GM18517 (cell line): ENCODE measurements around the gene RCBTB2.

Experiments
- ATAC-seq: cut with Tn5 transposase; IDR thresholded peaks from one replicate; pipeline ENCODE4 v1.9.1; 2021; ENCODE audit warnings: mild to moderate bottlenecking, moderate library complexity; ENCODE audit not compliant: unreplicated experiment

The RCBTB2 gene

DNA sequence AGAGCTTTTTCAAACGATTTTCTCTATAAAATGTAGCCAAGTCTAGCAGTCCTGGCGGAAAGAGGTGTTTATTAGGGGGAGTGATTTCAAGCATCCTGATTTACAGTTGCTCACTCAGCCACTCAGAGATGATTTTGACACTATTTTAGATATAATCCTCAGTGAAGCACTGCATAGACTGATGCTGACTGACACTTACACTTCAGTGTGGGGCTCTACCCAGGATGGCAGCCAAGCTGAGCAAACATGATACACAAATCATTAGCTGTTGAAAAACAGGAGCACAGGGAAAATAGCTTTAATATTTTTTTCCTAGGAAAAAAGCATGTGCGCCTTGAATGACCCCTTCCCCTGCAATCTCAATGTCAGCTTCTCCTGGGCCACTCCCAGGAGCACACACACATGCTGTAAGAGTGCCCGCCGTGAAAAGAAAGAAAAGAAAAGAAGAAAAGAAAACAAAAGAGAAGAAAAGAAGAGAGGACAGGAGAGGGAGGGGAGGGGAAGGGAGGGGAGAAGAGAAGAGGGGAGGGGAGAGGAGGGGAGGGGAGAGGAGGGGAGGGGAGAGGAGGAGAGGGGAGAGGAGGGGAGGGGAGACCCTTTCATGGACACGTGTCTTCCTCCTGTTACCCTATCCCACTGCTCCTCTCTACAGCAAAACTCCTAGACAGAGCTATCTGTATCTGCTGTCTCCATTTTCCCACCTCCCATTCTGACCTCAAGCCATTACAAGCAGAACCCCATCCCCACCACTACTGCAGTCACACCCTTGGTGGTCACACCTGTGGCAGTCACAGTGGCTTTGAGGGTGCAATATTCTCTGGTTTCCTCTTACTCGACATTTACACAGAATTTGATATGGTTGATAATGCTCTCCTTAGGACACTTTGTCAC lies 36.4 kb downstream of the RCBTB2 start:
- ATAC-seq = no peak

DNA sequence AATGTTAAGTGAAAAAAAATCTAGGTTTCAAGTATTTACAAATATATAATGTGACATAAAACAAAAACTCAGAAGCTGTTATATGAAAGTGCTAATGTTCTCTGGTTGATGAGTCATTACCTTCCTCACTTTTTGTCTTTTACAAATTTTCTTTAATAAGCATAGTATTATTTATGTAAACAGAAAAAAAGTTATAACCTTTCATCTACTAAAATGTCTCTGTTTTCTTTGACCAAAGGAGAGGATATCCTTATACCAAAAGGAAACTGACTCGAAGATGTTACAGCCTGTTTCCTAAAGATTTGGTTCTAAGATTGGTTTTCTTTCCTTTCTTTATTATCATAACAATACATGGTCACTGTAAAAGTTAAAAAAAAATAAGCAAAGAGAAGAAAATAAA lies 38.0 kb downstream of the RCBTB2 start:
- ATAC-seq = no peak

DNA sequence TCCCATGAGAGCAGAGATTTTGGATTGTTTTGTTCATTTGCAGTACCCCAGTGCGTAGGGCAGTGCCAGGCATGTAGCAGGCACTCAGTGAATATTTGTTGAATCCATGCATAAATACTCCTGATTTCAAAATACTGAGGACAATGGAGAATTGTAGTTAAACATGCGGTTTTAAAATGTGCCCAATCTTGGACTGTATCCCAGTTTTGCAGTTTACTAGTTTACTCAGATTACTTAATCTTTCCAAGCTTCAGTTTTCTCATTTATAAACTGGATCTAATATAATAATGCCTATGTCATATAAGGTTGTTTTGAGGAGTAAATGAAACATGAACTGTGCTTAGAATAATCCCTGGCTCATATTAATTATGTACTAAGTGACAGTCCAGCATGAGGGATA lies 39.0 kb downstream of the RCBTB2 start:
- ATAC-seq = no peak

DNA sequence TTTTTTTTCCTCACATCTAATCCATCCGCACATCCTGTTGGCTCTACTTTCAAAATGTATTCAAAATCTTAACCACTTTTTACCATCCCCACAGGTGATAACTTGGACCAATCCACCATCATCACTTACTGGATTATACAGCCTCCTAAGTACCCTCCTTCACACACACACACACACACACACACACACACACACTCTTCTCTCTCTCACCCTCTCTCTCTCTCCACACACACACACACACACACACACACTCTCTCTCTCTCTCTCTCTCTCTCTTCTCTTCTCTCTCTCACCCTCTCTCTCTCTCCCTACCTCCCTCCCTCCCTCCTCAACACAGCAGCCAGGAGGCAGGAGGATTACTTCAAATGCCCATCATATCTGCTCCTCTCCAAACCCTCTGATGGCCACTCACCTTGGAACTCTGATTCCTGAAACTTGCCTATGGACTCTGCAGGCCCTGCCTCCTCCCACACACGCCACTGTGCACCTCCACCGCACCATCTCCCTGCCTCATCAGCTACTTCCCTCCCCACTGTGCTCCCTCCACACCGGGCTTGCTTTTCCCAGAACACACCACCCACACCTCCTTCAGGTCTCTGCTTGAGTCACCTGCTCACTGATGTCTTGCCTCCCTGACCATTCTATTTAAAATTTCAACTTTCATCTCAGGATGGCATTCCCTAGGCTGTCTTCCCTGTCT lies 39.7 kb downstream of the RCBTB2 start:
- no peak for ATAC-seq

DNA sequence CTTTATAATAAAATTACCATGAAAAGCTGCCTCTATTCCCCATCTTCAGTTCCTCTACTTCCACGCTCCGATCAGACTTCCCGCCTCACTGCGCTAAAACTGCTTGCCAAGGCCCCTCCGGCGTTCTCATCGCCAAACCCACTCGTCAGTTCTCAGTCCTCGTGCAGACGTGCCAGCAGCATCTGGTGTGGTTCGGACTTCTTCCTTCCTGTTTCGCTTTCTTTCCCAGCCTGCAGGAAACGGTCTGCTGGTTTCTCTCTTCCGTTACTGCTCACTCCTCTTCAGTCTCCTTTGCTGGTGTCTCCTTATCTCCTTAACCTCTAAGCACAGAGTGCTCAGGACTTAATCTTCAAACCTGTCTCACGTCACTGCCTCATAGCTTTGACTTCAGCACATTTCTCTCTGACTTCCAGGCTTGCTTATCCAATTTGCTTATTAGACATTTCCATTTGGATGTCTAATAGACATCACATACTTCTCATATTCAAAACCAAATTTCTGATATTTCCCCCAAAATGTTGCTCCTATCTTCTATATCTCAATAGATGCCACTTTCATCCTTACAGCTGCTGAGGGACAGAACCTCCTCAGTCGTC lies 40.3 kb downstream of the RCBTB2 start:
- peak; percentile 79 for ATAC-seq

DNA sequence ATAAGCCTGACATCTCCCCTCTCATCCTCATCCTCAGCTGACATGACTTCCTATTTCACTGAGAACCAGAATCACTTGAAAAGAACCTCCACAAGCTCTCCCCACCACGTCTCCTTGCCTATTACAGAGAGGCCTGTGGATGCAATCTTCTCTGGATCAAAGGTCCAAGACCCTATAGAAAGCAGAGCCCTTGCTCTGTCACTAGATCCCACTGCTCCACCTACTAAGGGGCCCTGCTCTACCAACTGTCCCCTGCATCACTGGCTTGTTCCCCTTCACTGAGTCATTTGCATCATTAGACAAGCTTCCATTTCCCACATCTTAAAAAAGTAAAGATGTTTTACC lies 40.8 kb downstream of the RCBTB2 start:
- peak; percentile 44 for ATAC-seq

DNA sequence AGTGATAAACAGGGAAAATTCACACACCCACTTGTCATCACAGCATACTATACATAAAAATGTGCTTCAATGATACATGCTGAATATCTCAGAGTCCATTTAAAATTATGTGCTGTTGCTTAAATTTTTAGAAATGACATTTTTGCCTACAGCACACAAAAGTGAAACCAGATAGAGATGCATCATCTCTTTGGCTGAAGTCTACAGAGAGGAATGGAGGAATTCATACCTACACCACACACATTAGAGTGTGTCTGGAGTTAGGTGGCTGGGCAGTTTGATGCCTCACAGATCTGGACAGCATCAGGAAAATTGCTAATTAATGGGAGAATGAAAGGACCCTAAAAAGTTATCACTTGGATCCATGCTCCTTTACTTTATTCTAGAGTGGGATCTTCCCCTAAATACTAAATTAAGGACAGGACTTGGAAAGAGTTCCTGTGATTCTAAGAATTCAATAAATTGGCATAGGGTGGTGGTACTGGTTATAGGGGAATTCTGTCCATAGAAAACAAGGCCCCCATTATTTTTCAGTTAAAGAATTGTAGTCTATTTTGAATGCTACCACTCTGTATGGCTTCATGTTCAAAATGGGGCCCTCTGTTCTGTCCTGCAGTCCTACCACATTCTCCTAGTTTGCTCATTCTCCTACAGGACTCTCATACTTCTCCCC lies 41.3 kb downstream of the RCBTB2 start:
- ATAC-seq = no peak

DNA sequence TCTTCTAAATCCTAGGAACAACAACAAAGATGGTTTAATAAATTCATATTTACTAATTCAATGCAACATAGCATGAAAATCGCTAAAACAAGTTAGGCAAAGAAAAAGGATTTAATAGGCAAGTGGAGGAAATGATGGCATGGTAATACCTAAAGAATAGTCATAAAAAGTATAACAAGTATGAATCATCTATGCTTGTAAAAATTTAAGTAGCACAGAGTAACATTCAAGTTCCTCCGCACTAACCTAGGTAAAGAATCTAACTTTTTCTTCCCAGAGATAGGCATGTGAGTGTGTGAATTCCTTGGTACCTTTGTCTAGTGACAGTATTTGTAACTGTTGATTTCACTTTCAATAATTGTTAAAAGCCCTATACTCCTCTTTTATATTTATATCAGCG lies 42.6 kb downstream of the RCBTB2 start:
- ATAC-seq = no peak

DNA sequence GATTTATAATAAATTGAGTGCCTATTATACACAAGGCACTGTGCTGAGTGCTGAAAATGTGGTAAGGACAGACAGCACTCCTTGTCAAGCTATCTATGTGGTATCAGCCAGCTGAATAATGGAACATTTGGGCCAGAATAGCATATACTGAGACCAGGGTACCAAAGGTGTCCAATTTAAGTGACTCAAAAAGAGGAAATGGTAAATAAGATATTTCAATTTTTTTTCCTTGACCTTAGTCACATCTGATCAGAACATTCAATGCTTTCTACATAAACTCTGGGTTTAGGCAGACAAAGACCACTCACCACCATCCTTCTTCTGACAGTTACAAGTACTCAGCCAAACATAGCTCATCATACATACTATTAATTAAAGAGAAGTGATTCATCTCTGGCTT lies 43.2 kb downstream of the RCBTB2 start:
- no peak for ATAC-seq

DNA sequence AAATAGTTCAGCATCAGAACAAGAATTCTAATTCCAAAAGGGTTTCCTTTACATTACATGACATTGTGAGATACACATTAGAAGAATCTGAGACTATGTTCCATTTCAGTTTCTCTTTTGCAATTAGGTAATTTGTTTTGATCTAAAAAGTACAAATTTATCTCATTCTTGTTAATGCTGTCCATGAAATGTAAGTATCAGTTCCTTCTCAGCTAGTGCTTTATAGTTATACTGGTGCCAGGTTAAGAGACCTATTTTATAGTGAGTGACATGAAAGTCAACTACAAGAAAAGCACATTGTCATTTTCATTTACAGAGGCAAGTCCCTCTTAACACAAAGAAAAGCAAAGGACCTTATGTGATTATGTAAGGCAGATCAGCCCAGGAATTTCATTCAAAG lies 43.9 kb downstream of the RCBTB2 start:
- no peak for ATAC-seq

DNA sequence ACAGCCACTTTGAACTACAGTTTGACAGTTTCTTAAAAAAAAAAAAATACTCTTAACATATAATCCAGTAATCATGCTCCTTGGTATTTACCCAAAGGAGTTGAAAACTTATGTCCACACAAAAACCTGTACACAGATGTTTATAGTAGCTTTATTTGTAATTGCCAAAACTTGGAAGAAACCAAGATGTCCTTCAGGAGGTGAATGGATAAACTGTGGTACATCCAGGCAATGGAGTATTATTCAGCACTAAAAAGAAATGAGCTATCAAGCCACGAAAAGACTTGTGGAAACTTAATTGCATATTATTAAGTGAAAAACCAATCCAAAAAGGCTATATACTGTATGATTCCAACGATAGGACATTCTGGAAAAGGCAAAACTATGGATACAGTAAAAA lies 44.9 kb downstream of the RCBTB2 start:
- ATAC-seq = no peak

DNA sequence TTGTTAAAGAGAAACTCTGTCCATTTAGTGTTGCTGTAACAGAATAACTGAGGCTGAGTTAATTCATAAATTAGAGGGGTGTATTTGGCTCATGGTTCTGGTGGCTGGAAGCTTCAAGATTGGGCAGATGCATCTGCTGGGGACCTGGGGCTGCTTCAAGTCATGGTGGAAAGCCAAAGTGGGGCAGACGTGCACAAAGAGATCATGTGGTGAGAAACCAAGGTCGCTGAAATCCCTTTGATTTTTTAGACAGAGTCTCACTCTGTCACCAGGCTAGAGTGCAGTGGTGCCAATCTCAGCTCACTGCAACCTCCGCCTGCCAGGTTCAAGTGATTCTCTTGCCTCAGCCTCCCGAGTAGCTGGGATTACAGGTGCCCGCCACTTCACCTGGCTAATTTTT lies 46.0 kb downstream of the RCBTB2 start:
- no peak for ATAC-seq

DNA sequence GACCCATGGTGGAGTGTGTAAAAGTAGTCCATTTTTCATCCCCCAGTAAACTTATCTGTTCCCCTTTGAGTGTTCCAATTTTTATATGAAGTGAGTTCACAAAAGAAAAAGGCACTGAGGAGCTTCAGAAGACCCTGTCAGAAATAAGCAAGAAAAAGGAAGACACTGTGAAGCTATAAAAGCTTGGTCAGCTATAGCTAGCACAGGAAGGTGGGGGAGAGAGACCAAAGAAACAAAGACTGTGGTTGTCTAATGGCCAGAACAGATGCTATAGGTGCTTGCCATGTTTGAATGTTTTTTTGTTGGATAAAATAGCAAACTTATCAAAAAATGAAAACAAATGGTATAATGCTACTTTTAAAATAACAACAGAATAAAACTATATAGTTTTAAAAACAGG lies 46.5 kb downstream of the RCBTB2 start:
- no peak for ATAC-seq

DNA sequence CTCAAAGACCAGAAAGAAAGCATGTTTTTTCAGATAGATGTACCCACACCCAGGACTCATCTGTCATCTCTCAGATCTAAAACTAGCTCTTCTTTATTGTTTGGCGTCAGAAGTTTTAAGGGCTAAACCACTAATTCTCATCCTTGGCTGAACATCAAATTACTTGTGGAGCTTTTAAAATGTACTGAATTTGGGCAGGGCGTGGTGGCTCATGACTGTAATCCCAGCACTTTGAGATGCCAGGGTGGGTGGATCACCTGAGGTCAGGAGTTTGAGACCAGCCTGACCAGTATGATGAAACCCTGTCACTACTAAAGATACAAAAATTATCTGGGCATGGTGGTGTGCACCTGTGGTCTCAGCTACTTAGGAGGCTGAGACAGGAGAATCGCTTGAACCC lies 47.4 kb downstream of the RCBTB2 start:
- ATAC-seq = no peak

DNA sequence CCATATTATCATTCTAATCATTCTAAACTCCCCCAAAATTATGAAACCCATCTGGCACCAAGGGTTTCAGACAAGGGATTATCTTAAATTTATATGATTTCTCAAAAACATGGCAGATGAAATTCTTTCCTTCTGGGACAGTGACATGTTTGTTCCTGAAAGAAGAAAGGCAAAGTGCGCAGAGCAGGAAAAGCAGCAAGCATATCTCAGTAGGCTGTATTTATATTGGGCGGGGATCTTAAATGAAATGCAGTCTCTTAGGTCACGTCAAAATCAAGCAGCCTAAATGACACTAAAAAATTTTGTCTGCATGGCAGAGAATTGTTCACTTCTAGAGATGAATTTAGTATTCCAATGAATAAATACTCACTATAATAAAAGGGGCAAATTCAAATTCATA lies 49.3 kb downstream of the RCBTB2 start:
- no peak for ATAC-seq

DNA sequence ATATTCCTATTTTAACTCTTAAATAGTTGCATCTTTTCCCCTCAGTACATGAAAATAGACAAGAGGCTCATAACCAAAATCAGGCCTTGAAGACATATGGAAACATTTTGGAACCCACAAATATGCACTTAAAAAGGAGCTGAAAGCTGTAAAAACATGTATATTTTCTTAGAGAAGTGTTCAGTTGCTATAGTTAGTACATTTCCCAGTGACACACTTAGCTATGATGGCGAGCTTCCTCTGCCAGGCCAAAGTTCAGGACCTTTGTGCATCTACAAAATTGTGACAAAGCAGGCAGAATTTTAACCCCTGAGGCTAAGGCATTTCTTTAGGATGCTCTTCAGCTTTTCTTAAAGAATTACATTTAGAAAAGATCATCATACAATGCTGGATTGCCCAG lies 54.5 kb downstream of the RCBTB2 start:
- no peak for ATAC-seq

DNA sequence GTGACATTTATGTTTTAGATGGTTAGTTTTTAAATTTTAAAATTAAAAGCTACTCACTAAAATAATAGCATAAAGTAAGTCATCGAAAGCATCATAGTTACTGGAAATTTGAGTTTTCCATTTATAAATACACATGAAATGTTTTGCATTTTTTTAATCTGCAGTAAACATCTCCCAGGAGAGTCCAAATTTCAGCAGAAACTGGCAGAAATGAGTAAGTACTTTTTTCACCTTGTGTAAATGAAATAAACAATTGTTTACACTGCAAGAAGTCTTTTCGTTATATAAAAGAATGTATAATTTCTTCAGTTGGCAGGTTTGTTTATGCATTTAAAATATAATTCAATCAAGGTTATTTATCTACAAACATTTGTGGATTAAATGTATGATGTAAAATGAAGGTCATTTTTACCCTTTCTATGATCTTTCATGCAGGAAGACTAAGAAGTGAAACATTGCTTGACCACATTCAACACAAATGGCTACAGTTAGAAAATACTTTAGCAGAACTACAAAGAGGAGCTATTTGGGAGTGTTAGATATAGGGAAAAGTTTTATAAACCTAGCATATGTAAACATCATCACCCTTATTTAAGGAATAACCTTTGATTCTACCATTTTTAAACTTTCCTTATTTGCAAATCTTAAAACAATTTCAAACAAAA lies 55.6 kb downstream of the RCBTB2 start:
- peak; percentile 69 for ATAC-seq

DNA sequence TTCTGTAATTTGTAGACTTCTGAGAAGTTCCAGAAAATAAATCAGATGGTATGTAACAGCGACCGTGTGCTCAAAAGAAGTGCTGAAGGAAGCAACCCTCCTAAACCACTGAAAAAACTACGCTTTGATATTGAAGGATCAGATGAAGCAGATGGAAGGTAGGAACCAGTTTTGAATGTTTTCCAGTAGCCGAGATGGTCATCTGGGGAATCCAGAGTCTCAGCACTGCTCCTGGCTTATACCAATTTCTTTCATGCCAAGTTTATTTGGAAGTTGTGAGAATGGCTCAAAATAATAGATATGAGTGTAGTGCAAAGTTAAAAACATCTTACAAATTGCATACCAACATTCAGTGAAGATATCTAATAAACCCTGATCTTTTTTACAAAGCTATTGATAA lies 56.2 kb downstream of the RCBTB2 start:
- no peak for ATAC-seq

DNA sequence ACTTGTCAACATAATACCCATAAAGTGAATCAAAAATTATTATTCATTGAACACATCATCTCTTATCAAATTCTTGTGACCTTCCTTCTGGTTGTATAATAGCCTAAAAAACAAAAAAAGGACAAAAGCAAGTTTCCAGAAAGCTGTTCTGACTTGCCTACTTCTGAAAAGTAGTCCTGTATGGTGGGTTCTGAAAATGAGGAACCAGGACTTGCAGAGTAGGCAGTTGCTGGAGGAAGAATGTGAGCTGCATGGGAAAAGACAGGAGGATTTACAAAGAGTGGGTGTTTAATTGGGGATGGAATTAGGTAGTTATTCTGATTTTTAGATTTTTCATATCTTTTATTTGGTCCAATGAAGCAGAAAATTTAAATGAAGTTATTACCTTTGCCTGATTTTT lies 56.7 kb downstream of the RCBTB2 start:
- ATAC-seq = no peak

DNA sequence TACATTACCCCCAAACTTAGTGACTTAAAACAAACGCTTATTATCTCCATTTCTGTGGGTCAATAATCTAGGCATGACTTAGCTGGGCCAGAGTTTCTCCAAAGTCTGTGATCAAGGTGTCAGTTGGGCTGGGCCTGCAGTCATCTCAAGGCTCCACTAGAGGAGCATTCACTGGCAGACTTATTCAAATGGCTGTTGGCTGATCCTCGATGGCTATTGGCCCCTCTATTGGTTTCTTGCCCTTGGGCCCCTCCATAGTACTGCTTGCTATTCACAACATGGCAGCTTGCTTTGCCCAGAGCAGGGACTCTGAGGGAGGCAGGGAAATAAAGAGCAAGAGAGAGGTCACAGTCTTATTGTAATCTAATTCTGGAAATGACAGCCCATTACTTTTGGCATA lies 57.6 kb downstream of the RCBTB2 start:
- ATAC-seq = no peak

DNA sequence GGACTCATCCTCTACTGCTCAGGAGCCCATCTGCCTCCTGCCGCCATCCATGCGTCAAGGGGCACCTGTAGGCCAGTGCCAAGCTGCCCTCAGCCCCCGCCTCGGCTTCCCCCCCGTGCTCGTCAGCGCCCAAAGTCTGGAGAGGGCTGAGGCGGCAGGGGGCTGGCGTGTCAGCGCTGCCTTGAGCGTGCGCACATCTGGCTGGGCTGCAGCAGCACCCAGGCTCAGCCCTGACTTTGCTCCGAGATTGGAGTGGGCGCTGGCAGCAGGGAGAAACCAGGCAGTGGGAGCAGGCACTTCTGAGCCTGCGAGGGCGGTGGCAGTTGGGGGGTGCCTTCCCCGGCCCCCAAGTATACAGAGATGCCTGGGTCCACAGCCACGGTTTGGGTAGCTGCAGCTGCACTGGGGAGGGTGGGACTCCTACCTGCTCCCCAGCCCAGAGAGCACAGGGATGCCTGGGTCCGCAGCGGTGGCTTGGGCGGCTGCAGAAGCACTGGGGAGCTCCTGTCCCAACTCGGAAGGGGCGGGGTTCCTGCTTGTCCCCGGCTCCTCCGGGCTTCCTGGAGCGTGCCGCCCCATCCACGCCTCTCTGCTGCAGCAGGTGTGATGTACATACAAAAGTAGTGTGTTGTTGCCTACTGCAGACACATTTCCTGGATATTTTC lies 75.2 kb downstream of the RCBTB2 start:
- ATAC-seq = no peak
